Thymus (tissue), 11 donors: Measurements from ENCODE around the gene CARD6. TPM values are rescaled to one million over a fixed set of nuclear protein-coding genes. Genes with fewer than 3 reads are reported as not detected.
"Not testable (repeated sequence)": the region's sequence is repeated elsewhere in the genome, so short reads cannot be mapped to it uniquely, and the experiment has no call there.

ENCODE experiments used
- DNase-seq, 9 donors: peaks; one replicate each; pipeline ENCODE4 v3.0.0-alpha.2; 2013; ENCODE audit warnings: low spot score in 9 of 9, low read depth in 6 of 9, missing footprints in 1 of 9
- H3K27ac ChIP-seq, 2 donors: one replicate each; pipeline ENCODE4 v1.5.1; 2013; ENCODE audit warnings: control low read depth in 1 of 2, low read depth in 1 of 2, low read length in 1 of 2, mild to moderate bottlenecking in 1 of 2, moderate library complexity in 1 of 2
- H3K27me3 ChIP-seq, 2 donors: one replicate each; pipeline ENCODE4 v1.5.1; 2013; ENCODE audit warnings: low read length in 1 of 2; ENCODE audit not compliant: control insufficient read depth in 2 of 2, insufficient read depth in 1 of 2
- H3K36me3 ChIP-seq, 2 donors: one replicate each; pipeline ENCODE4 v1.5.1; 2013; ENCODE audit warnings: low read length in 1 of 2, mild to moderate bottlenecking in 1 of 2, moderate library complexity in 1 of 2; ENCODE audit not compliant: control insufficient read depth in 2 of 2, insufficient read depth in 2 of 2
- H3K4me1 ChIP-seq, 2 donors: one replicate each; pipeline ENCODE4 v1.5.1; 2013; ENCODE audit warnings: low read length in 2 of 2; ENCODE audit not compliant: control insufficient read depth in 2 of 2, insufficient read depth in 2 of 2
- H3K4me3 ChIP-seq, 2 donors: one replicate each; pipeline ENCODE4 v1.5.1; 2013; ENCODE audit warnings: low read length in 2 of 2, control low read depth in 1 of 2, mild to moderate bottlenecking in 1 of 2
- H3K9me3 ChIP-seq, 2 donors: one replicate each; pipeline ENCODE4 v1.5.1; 2013; ENCODE audit warnings: low read length in 1 of 2, mild to moderate bottlenecking in 1 of 2; ENCODE audit not compliant: control insufficient read depth in 2 of 2, insufficient read depth in 1 of 2
- WGBS: extraction: QIAGEN DNeasy Blood & Tissue Kit; methylation state at CpG from one replicate; pipeline ENCODE4 v1.1.7; 2013; 5-methylcytosine and 5-hydroxymethylcytosine counted together
- polyA plus RNA-seq: library from polyadenylated mRNA; stranded (reverse); fragments of 200-250 nt; gene quantifications from one replicate; pipeline ENCODE4 v1.2.3, GENCODE V29; 2013
- total RNA-seq: library from RNA; stranded (reverse); fragments of 120-200 nt; gene quantifications from one replicate; pipeline ENCODE4 v1.2.4, GENCODE V29; 2013
- donor health status: healthy.

Gene CARD6
- total and polyA plus RNA-seq, 2 donors, result 2.6 to 3.4 TPM

DNA sequence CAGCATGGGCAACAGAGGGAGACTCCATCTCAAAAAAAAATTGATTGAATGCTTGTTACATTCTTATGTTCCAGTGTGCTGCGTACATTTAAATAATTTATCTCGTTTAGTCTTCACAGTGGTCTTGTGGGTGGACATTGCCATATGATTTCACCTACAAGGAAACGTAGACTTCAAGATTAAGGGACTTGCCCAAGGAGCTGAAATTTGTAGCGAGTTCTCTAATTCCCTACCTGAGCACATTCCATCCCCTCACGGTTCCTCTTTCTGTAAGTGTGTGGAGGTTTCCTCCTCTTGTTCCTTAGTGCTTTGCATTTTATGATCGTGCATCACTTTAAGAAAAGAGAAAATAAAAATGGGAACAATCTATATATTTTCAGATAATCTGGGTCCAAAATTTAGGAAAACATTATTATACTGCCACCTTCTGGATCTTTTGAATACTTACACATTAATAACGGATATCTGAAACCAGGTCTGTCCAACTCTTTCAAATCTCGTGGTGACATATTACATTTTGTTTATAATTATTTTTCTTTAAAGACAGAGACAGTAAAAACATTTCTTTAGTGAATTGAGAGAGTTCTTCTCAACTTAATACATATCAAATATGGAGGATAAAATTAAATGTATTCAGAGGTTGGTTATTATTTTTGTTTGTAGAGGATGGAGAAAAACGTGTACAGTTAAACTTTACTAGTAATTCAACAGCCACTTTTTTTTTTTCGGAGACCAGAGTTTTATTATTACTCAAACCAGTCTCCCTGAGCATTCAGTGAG, 38.2 kb downstream of the CARD6 start:
- 49% methylated on average over 10 of the region's 10 CpGs for WGBS
- no peak overlapping the region for H3K4me3 ChIP-seq
- DNase-seq, result peak in 3 of 9 donors; percentile 3 to 24 (median 4)

DNA sequence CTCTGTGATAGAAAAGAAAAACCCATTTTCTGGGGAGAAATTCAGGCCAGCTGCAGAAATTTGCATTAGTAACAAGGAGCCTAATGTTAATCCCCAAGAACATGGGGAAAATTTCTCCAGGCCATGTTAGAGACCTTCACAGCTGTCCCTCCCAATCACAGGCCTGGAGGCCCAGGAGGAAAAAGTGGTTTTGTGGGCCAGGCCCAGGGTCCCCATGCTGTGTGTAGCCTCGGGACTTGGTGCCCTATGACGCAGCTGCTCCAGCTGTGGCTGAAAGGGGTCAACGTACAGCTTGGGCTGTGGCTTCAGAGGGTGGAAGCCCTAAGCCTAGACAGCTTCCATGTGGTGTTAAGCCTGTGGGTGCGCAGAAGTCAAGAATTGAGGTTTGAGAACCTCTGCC, 41.1 kb downstream of the CARD6 start:
- Histone ChIP-seq H3K27ac (no peak overlapping the region), H3K9me3 (peaks cover 0 to 3% of the 10 kb centered on the region in 2 donors), H3K4me3 (no peak overlapping the region), H3K4me1 (no peaks in the 10 kb centered on the region), H3K36me3 (no peaks in the 10 kb centered on the region), H3K27me3 (no peaks in the 10 kb centered on the region)
- DNase-seq, result no peak
- 95% methylated on average over 4 of the region's 4 CpGs for WGBS

More for the DNA sequence above, 38.2 kb downstream of the CARD6 start:
- Histone ChIP-seq H3K36me3 (no peaks in the 10 kb centered on the region), H3K9me3 (peaks cover 0 to 3% of the 10 kb centered on the region in 2 donors), H3K4me1 (no peaks in the 10 kb centered on the region), H3K27ac (no peak overlapping the region), H3K27me3 (no peaks in the 10 kb centered on the region)

DNA sequence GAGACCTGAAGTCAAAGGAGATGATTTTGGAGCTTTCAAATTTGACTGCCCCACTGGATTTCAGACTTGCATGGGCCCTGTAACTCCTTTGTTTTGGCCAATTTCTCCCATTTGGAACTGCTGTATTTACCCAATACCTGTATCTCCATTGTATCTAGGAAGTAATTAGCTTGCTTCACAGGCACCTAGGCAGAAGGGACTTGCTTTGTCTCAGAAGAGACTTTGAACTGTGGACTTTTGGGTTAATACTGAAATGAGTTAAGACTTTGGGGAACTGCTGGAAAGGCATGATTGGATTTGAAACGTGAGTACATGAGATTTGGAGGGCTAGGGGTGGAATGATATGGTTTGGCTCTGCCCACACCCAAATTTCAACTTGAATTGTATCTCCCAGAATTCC, 41.9 kb downstream of the CARD6 start:
- not testable (repeated sequence) for H3K9me3 ChIP-seq, H3K4me3 ChIP-seq, H3K36me3 ChIP-seq, DNase-seq, H3K4me1 ChIP-seq, H3K27me3 ChIP-seq, H3K27ac ChIP-seq
- 79% methylated on average over 1 of the region's 1 CpG for WGBS

DNA sequence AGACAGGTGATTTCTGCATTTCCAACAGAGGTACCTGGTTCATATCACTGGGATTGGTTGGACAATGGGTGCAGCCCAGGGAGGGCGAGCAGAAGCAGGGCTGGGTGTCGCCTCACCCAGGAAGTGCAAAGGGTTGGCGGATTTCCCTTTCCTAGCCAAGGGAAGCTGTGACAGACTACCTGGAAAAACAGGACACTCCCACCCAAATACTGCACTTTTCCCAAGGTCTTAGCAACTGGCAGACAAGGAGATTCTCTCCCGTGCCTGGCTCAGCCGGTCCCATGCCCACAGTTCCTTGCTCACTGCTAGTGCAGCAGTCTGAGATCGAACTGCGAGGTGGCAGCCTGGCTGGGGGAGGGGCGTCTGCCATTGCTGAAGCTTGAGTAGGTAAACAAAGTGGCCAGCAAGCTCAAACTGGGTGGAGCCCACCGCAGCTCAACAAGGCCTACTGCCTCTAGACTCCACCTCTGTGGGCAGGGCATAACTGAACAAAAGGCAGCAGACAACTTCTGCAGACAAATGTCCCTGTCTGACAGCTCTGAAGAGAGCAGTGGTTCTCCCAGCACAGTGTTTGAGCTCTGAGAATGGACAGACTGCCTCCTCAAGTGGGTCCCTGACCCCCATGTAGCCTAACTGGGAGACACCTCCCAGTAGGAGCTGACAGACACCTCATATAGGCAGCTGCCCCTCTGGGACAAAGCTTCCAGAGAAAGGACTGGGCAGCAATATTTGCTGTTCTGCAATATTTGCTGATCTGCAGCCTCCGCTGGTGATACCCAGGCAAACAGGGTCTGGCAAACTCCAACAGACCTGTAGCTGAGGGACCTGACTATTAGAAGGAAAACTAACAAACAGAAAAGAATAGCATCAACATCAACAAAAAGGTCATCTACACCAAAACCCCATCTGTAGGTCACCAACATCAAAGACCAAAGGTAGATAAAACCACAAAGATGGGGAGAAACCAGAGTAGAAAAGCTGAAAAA, 54.6 kb downstream of the CARD6 start:
- WGBS, result 93% methylated on average over 10 of the region's 10 CpGs
- not testable (repeated sequence) for H3K27ac ChIP-seq, H3K4me1 ChIP-seq, DNase-seq, H3K27me3 ChIP-seq, H3K4me3 ChIP-seq, H3K9me3 ChIP-seq, H3K36me3 ChIP-seq

DNA sequence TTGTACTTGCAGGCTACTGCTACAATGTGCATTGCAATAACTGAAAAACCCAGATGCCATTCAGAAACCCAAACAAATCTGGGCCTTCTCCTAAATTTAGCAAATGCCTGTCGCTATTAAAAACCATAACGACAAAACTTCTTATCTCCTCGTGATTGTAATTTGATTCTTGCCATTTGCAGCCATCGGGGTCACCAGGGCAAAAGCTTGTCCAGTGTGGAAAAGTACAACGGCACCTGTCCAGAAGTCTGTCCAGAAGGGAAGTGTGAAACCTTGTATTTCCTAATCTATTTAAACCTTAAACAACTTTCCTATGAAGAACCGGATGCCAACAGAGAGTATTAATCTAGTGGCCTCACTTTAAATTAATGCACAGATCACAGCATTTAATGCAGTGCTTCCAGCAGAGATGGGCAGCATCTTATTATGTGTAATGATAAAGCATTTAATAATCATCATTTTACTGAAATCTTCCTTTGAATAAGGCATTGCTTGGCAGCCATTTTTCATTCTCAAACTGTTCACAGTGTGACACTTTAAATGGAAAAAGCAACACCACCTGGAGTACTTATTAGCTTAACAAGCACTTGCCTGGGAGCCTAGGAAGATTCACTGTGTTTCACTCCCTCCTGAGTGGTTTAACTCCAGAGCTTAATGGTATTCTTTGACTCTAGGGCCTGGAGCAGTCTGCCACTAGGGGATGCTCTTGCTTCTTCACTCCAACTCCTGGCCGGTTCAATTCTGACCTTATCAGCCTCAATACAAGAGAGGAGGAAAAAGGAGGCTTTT, 63.2 kb downstream of the CARD6 start:
- Histone ChIP-seq H3K36me3 (no peaks in the 10 kb centered on the region), H3K4me1 (no peaks in the 10 kb centered on the region), H3K27me3 (no peaks in the 10 kb centered on the region), H3K27ac (no peak overlapping the region), H3K4me3 (no peak overlapping the region), H3K9me3 (no peaks in the 10 kb centered on the region)
- 80% methylated on average over 7 of the region's 7 CpGs for WGBS
- peak in 6 of 9 donors; percentile 2 to 32 (median 12) for DNase-seq

DNA sequence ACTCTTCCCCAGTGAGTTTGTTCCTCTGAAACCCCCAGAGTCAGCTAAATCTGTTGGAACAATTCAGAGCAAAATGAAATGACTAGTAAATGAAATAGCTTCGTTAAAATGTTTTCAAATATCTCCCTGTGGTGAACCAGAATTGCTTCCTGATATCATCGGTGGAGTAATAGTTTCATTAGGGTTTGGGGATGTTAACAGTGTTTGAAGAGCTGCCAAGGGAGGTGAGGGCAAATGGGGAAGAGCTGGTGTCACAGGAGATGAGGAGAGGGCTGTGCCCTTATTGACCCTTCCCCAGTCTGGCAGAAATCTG, 63.8 kb downstream of the CARD6 start:
- WGBS, result 59% methylated on average over 2 of the region's 2 CpGs
- H3K27ac ChIP-seq, result no peak overlapping the region

DNA sequence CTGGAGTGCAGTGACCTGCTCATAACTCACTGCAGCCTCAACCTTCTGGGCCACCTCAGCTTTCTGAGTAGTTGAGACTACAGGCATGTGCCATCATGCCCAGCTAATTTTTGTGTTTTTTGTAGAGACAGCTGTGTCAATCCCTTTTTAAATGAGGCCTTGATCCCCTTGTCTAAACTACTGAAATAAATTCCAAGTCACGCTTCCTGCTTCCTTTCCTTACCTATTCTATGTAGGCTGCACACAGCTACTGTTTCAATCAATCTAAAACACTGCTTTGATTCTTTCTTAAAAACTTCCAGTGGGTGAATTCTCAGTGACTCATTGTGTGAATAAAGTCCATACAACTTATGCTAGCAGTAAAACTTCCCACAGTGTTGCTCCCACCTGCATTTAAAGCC, 65.2 kb downstream of the CARD6 start:
- Histone ChIP-seq H3K4me1 (no peaks in the 10 kb centered on the region), H3K27me3 (no peaks in the 10 kb centered on the region), H3K27ac (no peak overlapping the region), H3K9me3 (no peaks in the 10 kb centered on the region), H3K36me3 (no peaks in the 10 kb centered on the region), H3K4me3 (no peak overlapping the region)
- DNase-seq, result no peak
- WGBS, result 93% methylated on average over 1 of the region's 1 CpG

More for the DNA sequence above, 63.8 kb downstream of the CARD6 start:
- Histone ChIP-seq H3K9me3 (no peaks in the 10 kb centered on the region), H3K36me3 (no peaks in the 10 kb centered on the region), H3K4me1 (no peaks in the 10 kb centered on the region), H3K27me3 (no peaks in the 10 kb centered on the region), H3K4me3 (no peak overlapping the region)
- no peak for DNase-seq

DNA sequence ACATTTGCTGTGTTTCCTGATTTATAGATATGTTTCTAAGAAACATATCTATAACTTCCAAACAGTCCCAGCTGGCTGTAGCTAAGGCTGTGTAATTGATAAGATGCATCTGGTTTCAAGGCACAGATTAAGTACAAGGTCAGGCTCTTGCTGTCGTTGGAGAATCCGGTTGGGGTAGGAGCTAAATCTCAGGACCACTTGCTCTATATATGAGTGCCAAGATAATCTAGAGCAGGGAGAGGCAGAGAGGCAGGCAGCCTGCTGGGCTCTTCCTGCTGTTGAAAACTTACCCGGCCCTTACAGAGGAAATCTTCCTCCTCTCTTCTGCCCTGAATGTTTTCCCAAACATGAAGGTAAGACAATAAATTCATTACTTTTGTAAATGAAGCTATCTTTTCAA, 68.1 kb downstream of the CARD6 start, which contains the start of gene C7:
Gene C7 (plus strand): TSS at position 234 of the 400 bp plus-strand sequence. CDS start 114 bp downstream, at position 348.
- Histone ChIP-seq H3K9me3 (no peaks in the 10 kb centered on the region), H3K36me3 (no peaks in the 10 kb centered on the region), H3K4me1 (no peaks in the 10 kb centered on the region), H3K27me3 (no peaks in the 10 kb centered on the region), H3K27ac (no peak within 1 kb of the TSS), H3K4me3 (no peak within 1 kb of the TSS)
- DNase-seq, result no peak
- 35% methylated on average over 3 of the region's 3 CpGs for WGBS
